SJCRH30 (cell line): Measurements from ENCODE around the gene SLAMF6. TPM values are rescaled to one million over a fixed set of nuclear protein-coding genes. Genes with fewer than 3 reads are reported as not detected.
A peak's percentile ranks its signal among the peaks of the same experiment; 100 is the strongest.

ENCODE experiments used
- DNase-seq, 2 experiments: peaks; one replicate each; pipeline ENCODE4 v3.0.0-alpha.2; 2015 to 2020
- H3K27ac ChIP-seq: fragments of 250-450 bp; sonication (Bioruptor Pico); 2 replicates; pipeline ENCODE4 v1.5.1; 2020; ENCODE audit warnings: mild to moderate bottlenecking, moderate library complexity
- H3K27me3 ChIP-seq: fragments of 250-450 bp; sonication (Bioruptor Pico); 2 replicates; pipeline ENCODE4 v1.5.1; 2020; ENCODE audit warnings: mild to moderate bottlenecking, moderate library complexity
- H3K36me3 ChIP-seq: fragments of 250-450 bp; sonication (Bioruptor Pico); 2 replicates; pipeline ENCODE4 v1.5.1; 2020; ENCODE audit warnings: mild to moderate bottlenecking, moderate library complexity
- H3K4me1 ChIP-seq: fragments of 250-450 bp; sonication (Bioruptor Pico); 2 replicates; pipeline ENCODE4 v1.5.1; 2020; ENCODE audit warnings: mild to moderate bottlenecking, moderate library complexity
- H3K4me3 ChIP-seq: fragments of 250-450 bp; sonication (Bioruptor Pico); 2 replicates; pipeline ENCODE4 v1.5.1; 2020; ENCODE audit warnings: mild to moderate bottlenecking, moderate library complexity
- H3K9me3 ChIP-seq: fragments of 250-450 bp; sonication (Bioruptor Pico); replicated peaks from 2 replicates; pipeline ENCODE4 v1.5.1; 2020; ENCODE audit warnings: mild to moderate bottlenecking, moderate library complexity
- total RNA-seq: library from RNA; depleted of rRNA; stranded (reverse); fragments of >200 nt; shearing (Covaris generic); gene quantifications from 2 replicates; pipeline ENCODE4 v1.2.3, GENCODE V29; 2014

Gene SLAMF6
- total RNA-seq, 1 experiment from 2014 or later: not detected

DNA sequence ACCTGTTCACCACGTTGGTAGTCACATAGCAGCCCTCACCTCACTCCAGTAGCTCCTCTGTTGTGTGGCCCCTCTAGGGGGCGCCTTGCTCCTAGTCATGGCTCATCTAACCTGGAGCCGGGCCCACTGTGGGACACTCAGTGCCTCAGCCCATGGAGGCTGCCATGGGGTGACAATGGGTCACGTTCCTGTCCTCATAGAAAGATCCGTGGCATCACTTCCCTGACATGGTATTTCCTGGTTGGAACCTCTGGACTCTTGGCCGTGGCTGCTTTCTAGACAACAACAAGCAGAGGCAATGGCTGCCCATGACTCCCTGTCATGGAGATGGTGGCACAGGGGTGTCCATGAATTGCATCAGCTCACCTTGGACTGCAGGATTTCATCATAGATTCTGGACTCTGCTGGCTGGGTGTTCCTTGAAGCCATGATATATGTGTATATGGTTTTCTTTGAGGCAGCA, 27.5 kb upstream of the SLAMF6 start:
- H3K27ac ChIP-seq: no peak overlapping the region
- DNase-seq: peak in 1 of 2 experiments; percentile 7
- no peak overlapping the region for H3K4me3 ChIP-seq
- no peaks in the 10 kb centered on the region for H3K36me3 ChIP-seq
- no peaks in the 10 kb centered on the region for H3K4me1 ChIP-seq
- no peaks in the 10 kb centered on the region for H3K9me3 ChIP-seq
- H3K27me3 ChIP-seq: no peaks in the 10 kb centered on the region

DNA sequence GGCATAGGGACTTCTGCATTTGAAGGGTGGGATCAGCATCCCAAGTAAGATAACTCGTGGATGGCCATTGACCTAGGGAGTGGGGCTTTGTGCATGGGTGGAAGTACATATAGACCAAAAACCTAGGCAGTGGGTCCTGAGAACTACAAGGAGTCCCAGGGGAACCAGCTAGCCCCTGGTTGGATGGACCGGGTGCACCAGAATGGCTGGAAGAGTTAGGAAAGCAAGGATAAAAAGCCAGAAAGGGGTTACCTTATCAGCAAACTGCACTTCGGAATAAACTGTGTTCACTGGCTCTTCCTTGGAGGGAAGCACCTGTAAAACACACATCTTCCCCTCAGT, 26.6 kb upstream of the SLAMF6 start:
- Histone ChIP-seq H3K4me1 (no peaks in the 10 kb centered on the region), H3K9me3 (no peaks in the 10 kb centered on the region)
- DNase-seq: no peak

DNA sequence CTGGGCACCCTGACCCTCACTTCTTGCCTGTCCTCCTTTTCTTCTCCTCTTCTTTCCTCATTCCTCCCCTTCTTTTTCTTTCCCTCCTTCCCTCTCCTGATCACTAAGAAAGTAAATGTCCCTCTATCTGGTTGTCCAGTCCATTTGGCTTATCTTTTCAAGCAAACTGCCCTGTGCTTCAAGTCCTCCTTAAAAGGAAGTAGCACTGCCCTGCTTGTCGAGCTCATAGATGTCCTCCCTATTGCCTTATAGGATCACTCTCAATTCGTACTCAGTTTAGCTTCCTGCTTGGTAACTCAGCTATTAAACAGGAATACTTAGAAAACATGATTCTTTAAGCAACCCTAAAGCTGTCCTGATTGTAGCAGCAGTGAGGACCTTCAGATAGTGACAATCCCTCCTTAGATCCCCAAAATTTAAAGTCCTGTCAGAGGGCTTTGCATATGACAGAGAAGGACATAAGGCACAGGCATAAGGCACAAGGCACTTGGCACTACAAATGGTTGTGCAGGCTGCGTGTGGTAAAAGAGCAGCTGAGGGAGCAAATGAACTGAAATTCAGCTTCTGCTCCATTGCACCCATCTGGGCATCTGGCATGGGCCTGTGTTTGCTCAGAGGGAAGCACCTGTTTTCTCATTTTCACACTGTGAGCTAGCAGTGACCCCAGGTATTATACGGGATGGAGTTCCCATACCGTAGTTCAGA, 26.1 kb upstream of the SLAMF6 start:
- H3K4me3 ChIP-seq: no peak overlapping the region
- H3K27ac ChIP-seq: no peak overlapping the region
- no peak for DNase-seq
- H3K9me3 ChIP-seq: no peaks in the 10 kb centered on the region
- H3K36me3 ChIP-seq: no peaks in the 10 kb centered on the region
- H3K4me1 ChIP-seq: no peaks in the 10 kb centered on the region
- no peaks in the 10 kb centered on the region for H3K27me3 ChIP-seq

More for the DNA sequence above, 26.6 kb upstream of the SLAMF6 start:
- H3K4me3 ChIP-seq: no peak overlapping the region
- H3K27me3 ChIP-seq: no peaks in the 10 kb centered on the region
- no peaks in the 10 kb centered on the region for H3K36me3 ChIP-seq
- no peak overlapping the region for H3K27ac ChIP-seq

DNA sequence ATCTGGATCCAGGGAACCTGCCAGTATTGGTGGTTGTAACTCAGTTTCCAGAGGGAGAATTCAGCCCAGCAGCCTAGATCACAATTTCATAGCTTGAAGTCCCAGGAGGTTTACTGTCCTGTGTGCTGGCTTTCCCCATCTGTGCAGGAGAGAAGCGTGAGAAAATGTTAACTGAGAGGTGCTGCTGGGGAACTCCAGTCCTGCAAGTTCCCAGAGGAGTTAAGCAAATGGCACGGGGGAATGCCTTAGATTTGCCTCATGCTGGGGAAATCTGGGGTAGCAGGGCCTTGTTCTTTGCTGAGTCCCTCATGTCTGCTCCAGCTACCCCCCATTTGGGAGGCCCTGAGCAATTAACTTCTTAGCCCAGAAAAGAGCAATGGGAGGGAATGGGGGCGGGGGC, 25.1 kb upstream of the SLAMF6 start:
- Histone ChIP-seq H3K36me3 (no peaks in the 10 kb centered on the region), H3K9me3 (no peaks in the 10 kb centered on the region), H3K4me1 (no peaks in the 10 kb centered on the region), H3K27ac (no peak overlapping the region), H3K4me3 (no peak overlapping the region), H3K27me3 (no peaks in the 10 kb centered on the region)
- no peak for DNase-seq

DNA sequence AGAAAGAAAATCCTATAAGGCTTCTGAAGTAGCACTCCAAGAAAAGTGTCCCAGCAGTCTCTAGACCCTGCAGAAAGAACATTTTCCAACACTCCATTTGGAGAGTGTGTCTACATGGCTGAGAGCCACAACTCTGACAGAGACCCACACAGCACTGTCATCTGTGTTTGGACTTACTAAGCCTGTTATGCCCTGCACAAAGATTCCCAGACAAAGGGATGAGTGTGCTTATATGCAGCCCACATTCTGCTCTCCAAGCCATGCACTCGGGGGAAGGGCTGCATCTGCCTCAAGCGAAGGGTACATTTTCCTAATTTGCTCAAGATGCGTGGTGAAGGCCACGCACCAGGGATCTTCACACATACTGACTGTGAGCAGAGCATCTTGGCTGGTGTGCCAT, 24.4 kb upstream of the SLAMF6 start:
- Histone ChIP-seq H3K4me1 (no peaks in the 10 kb centered on the region), H3K4me3 (no peak overlapping the region)
- DNase-seq: no peak

DNA sequence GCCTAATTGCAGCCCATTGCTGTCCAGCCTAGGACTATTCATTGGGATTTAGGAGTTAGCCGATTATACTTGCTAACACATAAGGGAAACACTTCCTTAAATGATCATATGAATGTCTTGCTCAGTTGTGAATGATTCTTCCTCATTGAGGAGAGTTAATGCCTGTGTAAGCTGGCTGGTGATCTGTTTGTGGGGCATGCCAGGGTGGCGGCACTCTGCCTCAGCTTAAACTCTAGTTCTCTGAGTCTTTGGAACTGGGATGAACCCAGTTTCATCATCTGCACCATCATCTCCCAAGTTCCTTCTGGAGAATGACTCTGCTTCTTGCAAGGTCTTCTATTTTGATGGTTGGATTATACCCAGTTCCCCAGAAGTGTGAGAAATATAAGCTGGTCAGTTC, 23.9 kb upstream of the SLAMF6 start:
- Histone ChIP-seq H3K27ac (no peak overlapping the region), H3K9me3 (no peaks in the 10 kb centered on the region), H3K27me3 (no peaks in the 10 kb centered on the region), H3K4me1 (no peaks in the 10 kb centered on the region), H3K36me3 (no peaks in the 10 kb centered on the region), H3K4me3 (no peak overlapping the region)
- no peak for DNase-seq

More for the DNA sequence above, 24.4 kb upstream of the SLAMF6 start:
- no peaks in the 10 kb centered on the region for H3K36me3 ChIP-seq
- no peak overlapping the region for H3K27ac ChIP-seq
- H3K9me3 ChIP-seq: no peaks in the 10 kb centered on the region
- no peaks in the 10 kb centered on the region for H3K27me3 ChIP-seq

DNA sequence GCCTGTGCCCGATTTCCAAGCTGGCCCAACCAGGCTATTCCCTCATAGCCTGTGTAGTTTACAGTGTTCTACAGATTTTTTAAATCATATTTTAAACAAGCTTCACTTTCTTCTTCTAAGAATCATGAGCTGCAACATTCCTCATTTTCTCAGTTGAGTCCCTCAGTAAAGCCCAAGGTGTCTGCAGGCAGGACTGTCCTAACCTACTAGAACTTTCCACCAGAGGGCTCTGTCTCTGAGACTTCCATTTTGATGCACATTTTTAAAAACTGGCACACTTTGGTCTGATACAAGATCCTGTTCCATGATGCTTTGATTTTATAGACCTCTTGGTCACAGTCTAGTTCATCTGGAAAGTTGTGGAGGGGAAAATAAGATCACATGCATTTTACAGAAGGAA, 21.6 kb upstream of the SLAMF6 start:
- Histone ChIP-seq H3K27ac (no peak overlapping the region), H3K4me1 (peaks cover 7% of the 10 kb centered on the region), H3K36me3 (no peaks in the 10 kb centered on the region), H3K27me3 (no peaks in the 10 kb centered on the region), H3K4me3 (no peak overlapping the region), H3K9me3 (no peaks in the 10 kb centered on the region)
- DNase-seq: no peak

DNA sequence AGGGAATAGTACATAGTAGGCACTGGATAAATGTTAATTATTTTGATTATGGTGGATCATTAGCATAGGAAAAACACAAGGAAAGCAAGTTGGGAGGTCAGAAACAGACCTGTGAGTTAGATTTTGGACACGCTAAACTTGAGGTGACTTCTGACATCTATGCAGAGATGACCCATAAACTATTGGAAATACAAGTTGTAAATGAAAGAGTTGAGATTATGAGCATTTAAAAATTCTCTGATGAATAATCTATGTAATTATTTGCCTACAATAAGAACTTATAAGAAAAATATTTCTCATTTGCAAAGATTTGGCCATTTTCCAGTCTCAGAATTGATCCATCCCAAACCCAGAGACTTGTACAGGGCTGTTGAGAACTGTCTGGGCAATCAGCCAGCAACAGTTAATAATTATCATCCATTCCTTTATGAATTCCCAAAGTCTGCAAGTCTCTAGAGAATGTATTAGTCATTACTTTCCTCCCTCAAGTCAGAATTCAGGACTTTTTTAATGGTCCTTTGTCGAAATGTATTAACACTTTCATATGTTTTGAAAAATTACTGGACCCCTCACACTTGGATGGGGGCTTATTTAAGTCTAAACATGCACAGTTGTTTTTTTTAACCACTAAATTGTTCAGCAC, 19.4 kb upstream of the SLAMF6 start:
- H3K36me3 ChIP-seq: no peaks in the 10 kb centered on the region
- no peaks in the 10 kb centered on the region for H3K27me3 ChIP-seq
- no peak overlapping the region for H3K27ac ChIP-seq
- no peaks in the 10 kb centered on the region for H3K9me3 ChIP-seq
- no peak overlapping the region for H3K4me3 ChIP-seq
- peaks cover 13% of the 10 kb centered on the region for H3K4me1 ChIP-seq
- no peak for DNase-seq

DNA sequence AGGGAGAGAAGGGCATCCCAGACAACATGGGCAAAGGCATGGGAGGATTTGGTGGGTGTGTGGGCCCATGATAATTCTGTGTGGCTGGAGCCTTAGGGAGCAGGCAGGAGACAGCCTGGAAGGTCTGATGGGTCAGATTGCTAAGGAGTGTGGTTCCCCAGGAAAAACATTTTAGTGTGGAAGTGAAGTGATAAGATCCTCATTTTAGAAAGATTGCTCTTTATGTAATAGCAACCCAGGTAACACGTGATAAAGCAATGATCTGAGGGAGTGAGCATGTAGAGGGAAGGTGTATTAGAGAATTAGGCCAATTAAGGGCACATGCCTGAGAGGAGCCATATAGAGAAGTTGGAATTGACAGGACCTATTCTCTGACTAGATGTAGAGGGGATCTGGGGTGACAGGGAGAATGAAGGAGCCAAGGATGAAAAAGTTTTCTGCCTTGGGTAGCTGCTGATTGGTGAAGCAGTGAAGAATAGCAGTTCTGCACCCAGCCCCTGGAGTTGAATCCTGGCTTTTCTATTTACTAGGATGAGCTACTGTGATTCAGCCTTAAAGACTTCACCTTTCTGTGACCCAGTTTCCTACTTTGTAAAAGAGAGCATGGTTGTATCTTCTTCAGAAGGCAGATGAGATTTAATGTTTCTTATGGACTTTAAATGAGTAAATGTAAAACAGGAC, 18.7 kb upstream of the SLAMF6 start:
- Histone ChIP-seq H3K27ac (no peak overlapping the region), H3K27me3 (no peaks in the 10 kb centered on the region), H3K36me3 (no peaks in the 10 kb centered on the region), H3K9me3 (no peaks in the 10 kb centered on the region), H3K4me3 (no peak overlapping the region), H3K4me1 (peaks cover 13% of the 10 kb centered on the region)
- DNase-seq: no peak

DNA sequence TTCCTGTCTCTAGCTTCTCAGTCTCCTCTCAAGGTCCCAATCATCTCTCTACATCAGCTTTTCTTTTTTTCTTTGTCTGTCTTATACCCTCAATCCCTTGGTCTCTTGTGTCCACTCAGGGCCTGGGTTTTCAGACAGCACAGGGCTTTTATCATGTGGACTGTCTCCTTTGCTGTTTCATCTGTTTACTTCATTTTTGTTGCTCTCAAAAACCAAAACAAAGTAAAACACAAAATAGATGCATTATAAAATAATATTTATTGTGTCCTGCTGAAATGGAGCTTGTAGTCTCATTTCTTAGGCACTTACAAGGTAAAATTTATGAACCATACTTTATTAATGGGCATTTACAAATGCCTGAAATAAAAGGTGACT, 17.8 kb upstream of the SLAMF6 start:
- no peak for DNase-seq
- H3K9me3 ChIP-seq: no peaks in the 10 kb centered on the region
- H3K36me3 ChIP-seq: no peaks in the 10 kb centered on the region
- H3K4me1 ChIP-seq: peaks cover 13% of the 10 kb centered on the region
- no peak overlapping the region for H3K4me3 ChIP-seq
- no peaks in the 10 kb centered on the region for H3K27me3 ChIP-seq
- no peak overlapping the region for H3K27ac ChIP-seq

DNA sequence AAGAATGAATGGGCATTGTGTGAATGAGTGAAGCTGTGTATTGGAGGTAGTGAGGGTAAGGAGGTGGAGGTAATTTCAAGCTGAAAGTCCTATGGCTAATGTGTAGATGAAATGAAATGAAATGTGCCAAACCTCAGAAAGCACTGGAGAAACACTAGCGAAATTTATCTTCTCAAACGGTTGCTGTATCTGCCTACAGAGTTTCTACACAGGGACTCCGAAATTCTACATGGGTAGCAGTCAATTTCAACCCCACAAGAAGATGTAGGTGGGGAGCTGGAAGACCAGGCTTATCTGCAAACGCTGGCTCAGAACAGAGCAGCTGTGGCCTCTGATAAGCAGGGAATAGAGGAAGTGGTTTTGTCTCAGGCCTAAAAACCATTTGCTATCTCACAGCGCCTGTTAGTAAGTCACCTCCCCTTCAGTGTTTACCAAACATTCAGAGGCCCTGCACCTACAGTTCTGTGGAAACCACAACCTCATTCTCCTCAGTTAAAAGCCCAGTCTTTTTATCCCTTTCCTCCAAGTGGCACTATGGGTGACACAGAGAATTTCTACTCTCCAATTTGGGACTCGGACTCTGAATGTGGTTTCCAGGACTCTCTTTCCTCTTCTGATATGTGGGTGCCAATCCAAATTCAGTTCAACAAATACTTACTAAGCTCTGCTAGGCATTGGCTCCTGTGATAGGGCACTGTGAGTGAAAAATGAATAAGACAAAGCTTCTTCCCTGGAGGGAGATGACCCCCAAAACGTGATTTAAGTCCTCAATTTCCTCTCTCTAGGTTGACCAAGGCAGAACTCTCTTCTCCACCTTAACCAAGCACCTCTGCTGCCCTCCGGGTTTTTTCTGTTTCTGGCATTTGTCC, 17.2 kb upstream of the SLAMF6 start:
- H3K4me3 ChIP-seq: no peak overlapping the region

DNA sequence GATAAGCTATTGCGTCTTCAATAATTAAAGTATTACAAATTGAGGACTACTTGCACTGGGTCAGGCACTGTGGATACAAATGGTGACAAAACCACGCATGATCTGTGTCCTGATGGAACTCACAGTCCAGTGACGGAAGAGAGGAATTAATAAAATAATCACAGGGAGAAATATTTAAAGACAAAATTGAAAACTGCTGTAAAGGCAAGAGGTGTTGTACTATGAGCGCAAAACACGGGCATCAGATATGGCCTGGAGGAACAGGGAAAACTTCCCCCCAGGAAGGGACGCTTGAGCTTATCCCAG, 16.6 kb upstream of the SLAMF6 start:
- no peak overlapping the region for H3K27ac ChIP-seq
- H3K9me3 ChIP-seq: 0 out of 2 replicates have a peak, but pooled peaks cover 3% of the 10 kb centered on the region
- no peaks in the 10 kb centered on the region for H3K27me3 ChIP-seq
- H3K4me3 ChIP-seq: no peak overlapping the region
- H3K36me3 ChIP-seq: no peaks in the 10 kb centered on the region
- no peak for DNase-seq
- peaks cover 13% of the 10 kb centered on the region for H3K4me1 ChIP-seq

More for the DNA sequence above, 17.2 kb upstream of the SLAMF6 start:
- peaks cover 13% of the 10 kb centered on the region for H3K4me1 ChIP-seq
- H3K27me3 ChIP-seq: no peaks in the 10 kb centered on the region
- peak; percentile 10 to 39 for DNase-seq
- H3K9me3 ChIP-seq: no peaks in the 10 kb centered on the region
- no peak overlapping the region for H3K27ac ChIP-seq
- no peaks in the 10 kb centered on the region for H3K36me3 ChIP-seq

DNA sequence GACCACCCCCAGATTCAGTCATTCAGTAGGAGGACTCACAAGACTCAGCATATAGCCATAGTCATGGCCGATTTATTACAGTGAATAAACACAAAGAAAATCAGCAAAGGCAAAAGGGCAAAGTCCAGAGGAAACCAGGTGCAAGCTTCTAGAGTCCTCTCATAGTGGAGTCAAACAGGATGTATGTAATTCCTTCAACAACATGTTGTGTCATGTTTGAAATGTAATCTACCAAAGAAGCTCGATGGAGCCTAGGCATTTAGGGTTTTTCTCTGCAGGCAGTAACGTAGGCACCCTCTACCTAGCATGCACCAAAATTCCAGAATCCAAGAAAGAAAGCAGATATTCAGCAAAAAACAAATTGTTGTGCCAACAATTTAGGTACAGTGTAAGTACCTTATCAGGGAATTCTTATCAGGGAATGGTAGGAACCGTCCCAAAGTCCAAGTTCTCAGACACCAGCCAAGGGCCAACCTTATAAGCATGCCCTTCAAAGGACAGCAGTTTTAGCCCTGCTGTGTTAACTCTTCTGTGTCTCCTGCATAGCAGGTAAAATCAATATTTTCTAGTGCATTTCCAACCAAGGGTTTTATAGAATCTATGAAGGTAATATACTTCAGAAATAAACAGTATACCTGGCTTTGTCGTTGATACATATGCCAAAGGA, 16.1 kb upstream of the SLAMF6 start:
- 0 out of 2 replicates have a peak, but pooled peaks cover 3% of the 10 kb centered on the region for H3K9me3 ChIP-seq
- no peak overlapping the region for H3K4me3 ChIP-seq
- no peaks in the 10 kb centered on the region for H3K27me3 ChIP-seq
- H3K36me3 ChIP-seq: no peaks in the 10 kb centered on the region
- no peak for DNase-seq
- peaks cover 13% of the 10 kb centered on the region for H3K4me1 ChIP-seq
- no peak overlapping the region for H3K27ac ChIP-seq
